ENCODE results near the gene HTR4.
"Not testable (repeated sequence)": the region's sequence is repeated elsewhere in the genome, so short reads cannot be mapped to it uniquely, and the experiment has no call there.

The HTR4 gene

GRCh38 chr5:148653836-148654781 is at the start of gene HTR4:
HTR4 (minus strand) TSS chr5:148654527; CDS start chr5:148637014, 17,513 bp downstream.
- no peak for DNase-seq (ENCODE audit: low spot score)

- no peak for DNase-seq (ENCODE audit: low spot score)
These were observed 47.8 kb upstream of the HTR4 start for GRCh38 chr5:148702019-148702596.

- no peak for DNase-seq (ENCODE audit: low spot score)
These were observed 44.7 kb upstream of the HTR4 start for GRCh38 chr5:148699028-148699427.

- DNase-seq (ENCODE audit: low spot score) = no peak
These were observed 43.5 kb upstream of the HTR4 start for GRCh38 chr5:148697809-148698196.

GRCh38 chr5:148697180-148697808 is 43.0 kb upstream of the HTR4 start:
- no peak for DNase-seq (ENCODE audit: low spot score)

GRCh38 chr5:148696187-148697036 is 42.1 kb upstream of the HTR4 start:
- DNase-seq (ENCODE audit: low spot score) = no peak

- no peak for DNase-seq (ENCODE audit: low spot score)
These were observed 36.6 kb upstream of the HTR4 start for GRCh38 chr5:148690945-148691344.

GRCh38 chr5:148688787-148689186 is 34.5 kb upstream of the HTR4 start:
- no peak for DNase-seq (ENCODE audit: low spot score)

GRCh38 chr5:148687871-148688270 is 33.5 kb upstream of the HTR4 start:
- no peak for DNase-seq (ENCODE audit: low spot score)

- no peak for DNase-seq (ENCODE audit: low spot score)
These were observed 33.1 kb upstream of the HTR4 start for GRCh38 chr5:148687427-148687826.

GRCh38 chr5:148686660-148687059 is 32.3 kb upstream of the HTR4 start:
- DNase-seq (ENCODE audit: low spot score) = no peak

- no peak for DNase-seq (ENCODE audit: low spot score)
These were observed 31.3 kb upstream of the HTR4 start for GRCh38 chr5:148685520-148686134.

GRCh38 chr5:148684528-148684927 is 30.2 kb upstream of the HTR4 start:
- DNase-seq (ENCODE audit: low spot score) = no peak

- no peak for DNase-seq (ENCODE audit: low spot score)
These were observed 29.3 kb upstream of the HTR4 start for GRCh38 chr5:148683651-148684050.

- no peak for DNase-seq (ENCODE audit: low spot score)
These were observed 28.0 kb upstream of the HTR4 start for GRCh38 chr5:148682058-148683026.

GRCh38 chr5:148681157-148682057 is 27.1 kb upstream of the HTR4 start:
- no peak for DNase-seq (ENCODE audit: low spot score)

- not testable (repeated sequence) for DNase-seq (ENCODE audit: low spot score)
These were observed 19.4 kb upstream of the HTR4 start for GRCh38 chr5:148673704-148674103.

- no peak for DNase-seq (ENCODE audit: low spot score)
These were observed 12.0 kb upstream of the HTR4 start for GRCh38 chr5:148666353-148666752.

GRCh38 chr5:148665431-148665830 is 11.1 kb upstream of the HTR4 start:
- DNase-seq (ENCODE audit: low spot score) = no peak

Measured in CD4-positive, alpha-beta T cell treated with Interleukin-15 for 4 hours (primary cell).